Fibroblast of peridontal ligament (primary cell): ENCODE data around the gene ARHGAP20.
A peak's percentile ranks its signal among the peaks of the same experiment; 100 is the strongest.
"Not testable (repeated sequence)": the region's sequence is repeated elsewhere in the genome, so short reads cannot be mapped to it uniquely, and the experiment has no call there.

Experiments
- DNase-seq: peaks from one replicate; pipeline ENCODE4 v3.0.0-alpha.2; 2010; ENCODE audit errors: extremely low read depth

ARHGAP20 gene

DNA sequence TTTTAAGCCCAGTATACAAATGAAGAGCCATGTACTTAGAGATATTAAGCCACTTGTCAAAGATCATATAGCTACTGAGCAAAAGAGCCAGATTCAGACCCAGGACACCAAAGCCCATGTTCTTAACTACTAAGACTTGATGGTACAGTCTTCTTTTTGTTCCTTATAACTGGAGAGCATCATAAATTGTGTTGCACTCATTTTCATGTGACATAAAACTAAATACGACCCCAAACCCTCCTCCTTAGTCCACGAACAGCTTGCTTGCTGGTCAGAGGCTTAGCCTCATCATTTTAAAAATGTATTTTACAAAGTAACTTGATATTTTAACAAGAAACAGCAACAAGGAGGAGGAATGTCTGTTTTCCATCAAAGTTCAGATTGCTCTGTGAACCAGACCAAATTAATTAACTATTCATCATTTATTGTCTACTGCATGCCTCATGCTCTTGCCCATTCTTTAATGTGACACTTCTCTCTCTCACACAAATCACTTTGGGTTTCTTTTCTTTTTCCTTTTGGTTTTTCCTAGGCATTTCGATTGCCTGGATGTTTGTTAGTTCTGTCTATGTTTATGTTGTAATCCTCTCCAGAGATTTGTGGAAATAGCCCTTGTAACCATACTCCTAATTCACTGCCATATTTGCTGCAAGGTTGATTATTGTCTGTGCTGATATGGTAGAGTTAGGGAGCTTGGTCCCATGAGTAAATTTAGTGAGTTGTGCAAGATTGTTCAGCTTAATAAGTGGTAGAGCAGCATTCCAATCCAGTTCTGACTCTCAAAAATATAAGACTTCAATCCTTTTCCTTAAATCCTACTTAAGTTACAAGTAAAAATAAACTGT lies 8.4 kb upstream of the ARHGAP20 start:
- peak; percentile 92 for DNase-seq

DNA sequence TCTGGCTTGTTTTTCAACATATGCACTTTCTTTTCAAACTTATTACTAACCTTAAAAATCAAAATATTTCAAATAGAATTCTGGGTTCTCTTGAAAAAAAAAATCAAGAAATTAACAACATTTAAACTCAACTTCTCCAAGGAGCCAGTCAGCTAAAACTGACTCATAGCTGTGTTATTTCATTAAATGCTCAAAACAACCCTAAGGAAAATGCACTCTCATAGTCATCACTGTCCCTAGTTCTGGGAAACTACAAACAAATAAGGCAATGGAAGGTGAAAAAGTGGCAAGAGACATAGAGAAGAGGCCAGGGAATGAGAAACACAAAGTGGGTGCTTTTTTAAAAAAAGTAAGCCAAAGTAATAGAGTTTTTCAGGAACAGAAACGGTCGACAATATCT lies 4.1 kb upstream of the ARHGAP20 start:
- peak; percentile 36 for DNase-seq

DNA sequence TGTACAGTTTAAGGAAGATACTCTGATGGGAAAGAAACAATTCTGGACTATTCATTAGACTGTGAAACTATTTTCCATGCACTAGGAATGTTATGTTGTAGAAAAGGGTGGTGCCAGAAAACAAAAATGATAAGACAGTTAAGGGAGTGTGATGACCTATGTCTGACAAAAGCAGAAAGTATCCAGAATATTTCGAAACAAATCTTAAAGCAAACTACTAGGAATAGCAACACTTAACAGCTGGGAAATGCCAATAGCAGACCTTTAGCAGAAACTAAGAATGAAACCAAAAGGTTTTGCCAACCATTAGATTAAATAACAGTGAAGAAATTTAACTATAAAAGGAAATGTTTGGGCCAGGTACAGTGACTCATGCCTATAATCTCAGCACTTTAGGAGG lies 3.3 kb upstream of the ARHGAP20 start:
- DNase-seq: peak; percentile 67

DNA sequence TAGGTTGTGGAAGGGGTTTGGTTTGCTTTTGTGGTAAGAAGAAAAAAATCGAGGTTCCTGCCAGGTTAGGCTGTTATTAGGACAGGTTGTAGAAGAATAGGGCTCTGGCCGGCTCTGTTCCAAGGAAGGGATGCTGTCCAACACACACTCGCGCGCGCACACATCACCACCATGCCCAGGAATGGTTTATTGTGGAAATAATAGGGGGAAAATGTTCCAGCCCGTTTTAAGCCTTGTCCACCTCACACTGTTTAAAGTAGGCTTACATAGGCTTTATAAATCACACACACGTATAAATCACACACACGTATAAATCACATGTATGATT lies 1.2 kb upstream of the ARHGAP20 start:
- DNase-seq: no peak

DNA sequence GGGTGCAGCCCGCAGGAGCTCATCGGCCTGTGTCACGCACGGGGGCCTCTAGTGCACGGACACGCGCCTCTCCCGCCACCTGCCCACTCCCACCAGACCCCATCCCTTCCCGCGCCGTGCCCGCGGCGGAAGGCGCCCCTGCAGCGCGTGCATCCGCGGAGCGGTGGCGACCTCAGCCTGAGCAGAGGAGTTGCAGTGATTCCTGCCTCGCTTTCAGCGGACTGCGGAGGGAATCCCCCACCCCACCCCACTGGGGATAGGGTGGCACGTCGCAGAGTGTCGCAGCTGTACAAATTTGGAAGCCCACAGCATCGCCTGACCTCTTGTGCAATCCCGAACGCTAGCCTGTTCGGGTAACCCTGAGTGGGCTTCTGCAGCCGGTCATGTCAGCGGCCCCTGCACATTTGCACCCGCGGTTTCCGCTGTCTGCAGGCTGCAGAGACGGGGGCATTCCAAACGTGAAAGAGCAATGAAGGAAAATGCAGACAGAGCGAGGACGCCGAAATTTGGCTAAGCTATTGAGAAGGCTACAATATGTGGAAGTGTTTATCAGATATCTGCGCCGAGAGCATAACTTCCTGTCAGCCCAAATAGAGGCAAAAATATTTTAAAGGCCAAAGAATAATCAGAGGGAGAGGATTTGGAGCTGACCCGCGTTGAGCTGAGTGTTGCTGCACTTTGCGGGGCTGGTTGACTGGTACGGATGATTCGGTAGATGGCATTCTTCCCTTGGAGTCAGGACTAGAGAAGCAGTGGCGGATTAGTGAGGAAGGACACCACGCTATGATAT lies 617 bp upstream of the ARHGAP20 start:
- DNase-seq: peak; percentile 47

DNA sequence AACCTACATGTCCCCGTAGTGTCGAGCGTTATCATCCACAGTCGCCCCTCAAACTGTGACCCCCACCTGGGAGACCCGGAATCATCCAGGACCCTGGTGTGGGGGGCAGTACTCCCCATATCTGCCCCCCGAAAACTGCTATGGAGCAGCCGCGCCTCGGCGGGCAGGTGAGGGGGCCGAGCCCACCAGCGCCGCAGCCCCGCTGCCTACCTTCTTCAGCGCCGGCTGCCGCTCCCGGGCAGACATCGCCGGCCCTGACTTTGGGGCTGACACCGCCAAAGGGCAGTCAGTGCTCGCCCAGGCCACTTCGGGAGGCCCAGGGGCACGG lies 825 bp downstream of the ARHGAP20 start:
- no peak for DNase-seq

DNA sequence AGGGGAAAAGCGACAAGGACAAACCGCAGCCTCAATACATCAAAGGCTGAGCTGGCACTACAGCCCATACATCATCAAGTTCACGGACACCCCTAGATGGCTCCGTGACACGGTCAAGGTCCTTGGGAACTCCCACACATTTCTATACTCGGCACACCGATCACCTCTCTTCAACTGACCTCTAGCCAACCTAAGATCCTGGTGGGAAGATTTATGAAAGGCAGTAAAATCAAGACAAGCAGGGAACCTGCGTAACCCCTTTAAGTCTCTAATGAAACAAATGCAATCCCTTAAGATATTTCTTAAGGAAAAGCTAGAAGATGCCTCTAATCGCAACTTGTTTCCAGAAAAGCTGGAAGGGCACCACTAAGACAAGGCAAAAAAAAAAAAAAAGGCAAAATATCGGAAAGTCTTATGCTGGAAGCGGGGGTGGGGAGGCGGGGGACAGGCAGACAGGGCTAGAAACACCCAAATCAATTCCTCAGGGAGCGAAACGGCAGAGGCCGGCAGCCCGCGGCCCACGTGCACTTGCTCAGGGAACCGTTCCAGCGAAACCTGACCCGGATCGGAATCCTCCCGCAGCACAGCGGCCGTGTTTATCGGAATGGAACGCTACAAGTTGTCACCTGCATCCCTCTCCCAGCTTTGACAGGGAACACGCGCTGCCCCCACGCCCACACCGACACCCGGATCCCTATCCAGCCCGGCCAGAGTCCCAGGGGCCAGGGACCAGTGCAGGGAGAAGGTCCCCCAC lies 1.4 kb downstream of the ARHGAP20 start:
- DNase-seq: peak; percentile 9

DNA sequence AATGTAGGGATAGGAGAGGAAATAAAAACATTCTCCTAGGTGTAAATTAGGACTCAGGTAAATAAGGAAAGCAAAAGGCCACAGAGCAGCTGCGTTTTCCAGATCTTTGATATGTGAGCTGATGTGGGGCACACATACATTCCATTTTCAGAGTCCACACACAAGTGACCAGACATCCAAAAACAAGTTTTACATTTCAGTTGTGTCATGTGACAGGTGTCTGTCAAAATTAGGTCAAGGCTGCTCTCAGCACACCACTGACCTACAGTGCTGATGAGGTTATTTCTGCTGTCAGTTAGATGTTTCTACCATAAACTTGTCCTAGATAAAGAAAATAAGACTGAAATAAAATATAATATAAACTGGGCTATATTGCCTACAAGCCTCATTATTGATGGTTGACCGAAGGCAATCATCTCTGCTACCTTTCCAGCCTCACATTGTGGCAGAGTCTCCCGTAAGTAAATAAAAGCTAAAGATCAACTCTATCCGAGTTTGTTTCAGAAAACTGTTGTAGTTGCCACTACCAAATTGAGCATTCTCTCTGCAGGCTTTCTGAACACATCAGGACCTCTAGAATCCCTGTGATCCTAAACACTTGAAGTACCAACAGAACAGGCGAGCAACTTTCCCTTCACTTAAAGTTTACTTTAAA lies 7.9 kb downstream of the ARHGAP20 start:
- DNase-seq: no peak

DNA sequence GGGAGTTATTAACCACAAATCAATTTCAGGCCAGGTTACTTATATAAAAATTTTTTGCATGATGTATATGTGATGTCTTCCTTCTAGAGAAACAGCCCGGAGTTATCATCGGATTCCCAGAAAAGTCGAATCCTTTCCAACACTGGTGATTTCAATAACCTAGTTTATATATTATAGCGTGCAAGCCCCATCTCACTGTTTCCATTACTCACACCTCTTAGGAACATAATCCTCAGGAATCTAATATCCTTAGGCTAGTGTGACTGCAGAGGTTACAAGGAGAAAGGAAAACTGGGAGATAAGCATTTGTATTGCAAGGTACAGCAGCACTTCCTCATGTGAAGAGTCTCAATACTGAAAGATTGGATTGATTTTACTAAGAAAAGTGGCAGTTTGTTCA lies 20.3 kb downstream of the ARHGAP20 start:
- DNase-seq: no peak

DNA sequence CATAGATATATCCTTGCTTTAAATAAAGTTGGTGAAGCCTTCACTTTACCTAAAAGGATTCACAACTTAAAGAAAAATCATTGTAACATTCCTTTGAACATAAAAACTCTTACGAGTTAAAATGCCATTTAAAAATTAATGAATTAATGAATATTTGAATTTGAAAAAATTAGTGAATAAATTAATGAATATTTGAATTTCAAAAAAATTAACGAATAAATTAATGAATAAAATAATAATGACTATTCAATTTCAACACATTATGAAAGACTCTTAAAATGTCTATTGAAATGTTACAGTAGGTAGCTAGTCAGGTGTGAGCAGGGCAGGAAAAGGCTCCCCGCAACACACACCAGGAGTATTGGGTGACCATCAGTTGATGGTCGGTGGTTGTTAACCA lies 22.9 kb downstream of the ARHGAP20 start:
- no peak for DNase-seq

DNA sequence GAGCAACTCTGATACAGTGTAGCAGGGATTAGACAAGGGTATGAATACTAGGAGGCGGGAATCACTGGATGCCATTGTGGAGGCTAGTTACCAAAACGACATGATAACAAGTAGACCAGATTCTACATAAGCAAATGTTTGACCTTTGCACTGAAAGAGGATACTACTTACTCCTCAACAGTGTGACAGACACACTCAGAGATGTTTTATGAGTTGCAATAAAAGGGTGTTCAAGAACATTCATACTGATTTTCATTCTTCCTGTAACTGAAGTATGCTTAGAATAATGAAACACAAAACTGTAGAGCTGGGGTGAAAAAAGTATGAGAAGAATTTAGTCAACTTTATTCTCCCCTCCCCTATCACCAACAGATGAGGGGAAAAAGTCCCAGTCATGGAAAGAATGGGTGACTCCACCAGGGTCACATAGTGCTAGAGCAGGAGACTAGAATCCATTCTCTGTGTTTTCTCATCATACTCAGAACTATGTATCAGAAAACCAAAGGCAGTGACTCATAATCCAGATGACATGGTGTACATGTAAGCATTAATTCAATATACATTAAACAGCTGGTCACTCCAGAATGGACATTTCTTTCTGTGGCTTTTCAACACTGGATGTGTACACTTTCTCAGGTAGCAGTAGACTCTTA lies 32.8 kb downstream of the ARHGAP20 start:
- peak; percentile 18 for DNase-seq

DNA sequence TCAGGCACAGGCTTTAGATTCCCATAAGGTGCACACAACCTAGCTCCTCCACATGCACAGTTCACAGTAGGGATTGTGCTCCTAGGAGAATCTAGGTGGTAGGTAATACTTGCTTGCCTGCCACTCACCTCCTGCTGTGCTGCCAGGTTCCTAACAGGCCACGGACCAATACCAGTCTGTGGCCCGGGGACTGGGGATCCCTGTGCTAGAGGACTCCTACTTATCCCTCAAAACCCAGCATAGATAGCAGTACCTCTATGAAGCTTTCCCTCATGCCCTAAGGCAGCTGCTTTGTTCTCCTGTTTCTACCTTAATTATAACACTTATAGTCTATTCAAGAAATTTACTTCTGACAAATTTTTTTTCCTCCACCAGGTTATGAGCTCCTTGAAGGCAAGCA lies 36.7 kb downstream of the ARHGAP20 start:
- DNase-seq: no peak

DNA sequence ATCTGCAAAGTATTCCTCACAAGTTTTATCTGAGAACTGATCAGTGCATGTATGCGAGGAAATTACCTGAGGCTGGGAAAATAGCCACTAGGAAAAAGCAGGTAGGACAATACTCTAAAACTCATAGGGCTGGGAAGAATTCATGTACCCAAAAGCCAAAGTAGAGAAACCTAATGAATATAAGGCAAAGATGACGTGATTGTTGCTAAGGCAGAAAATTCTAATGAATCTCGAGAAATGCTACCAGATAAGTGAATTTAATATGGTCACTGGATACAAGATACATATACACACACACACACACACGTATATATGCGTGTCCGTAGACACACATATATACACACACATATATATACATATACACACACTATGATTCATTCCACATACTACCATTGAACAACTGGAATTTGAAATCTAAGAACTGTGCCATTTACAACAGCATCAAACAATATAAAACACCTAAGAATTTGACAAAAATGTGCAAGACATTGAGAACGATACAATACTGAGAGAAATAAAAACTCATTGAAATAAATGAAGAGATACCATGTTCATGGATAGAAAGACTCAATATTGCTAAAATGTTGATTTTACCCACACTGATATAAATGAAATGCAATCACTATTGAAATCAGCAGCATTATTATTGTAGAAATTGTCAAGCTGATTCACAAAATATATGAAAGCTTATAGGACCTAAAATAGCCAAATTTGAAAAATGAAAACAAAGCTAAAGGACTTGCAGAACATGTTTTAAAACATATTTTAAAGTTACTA lies 46.4 kb downstream of the ARHGAP20 start:
- DNase-seq: no peak

DNA sequence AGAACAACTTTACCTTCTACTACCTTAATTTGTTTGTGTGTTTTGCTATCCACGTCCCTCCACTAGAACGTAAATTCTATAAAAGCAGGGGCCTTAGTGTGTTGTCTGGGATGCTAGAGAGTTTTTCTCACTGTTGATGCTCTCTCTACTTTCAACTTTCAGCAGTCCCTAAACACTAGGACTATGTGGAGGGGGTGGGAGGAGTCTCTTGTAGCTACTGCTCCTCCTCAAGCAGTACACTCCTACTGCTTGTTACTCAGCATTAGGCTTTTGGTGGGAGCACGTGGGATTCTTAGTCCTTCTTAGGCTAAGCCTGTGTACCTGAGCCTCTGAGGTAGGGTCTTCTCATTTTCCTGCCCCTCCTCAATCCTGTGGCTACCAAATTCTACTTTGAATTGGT lies 56.3 kb downstream of the ARHGAP20 start:
- DNase-seq: no peak

DNA sequence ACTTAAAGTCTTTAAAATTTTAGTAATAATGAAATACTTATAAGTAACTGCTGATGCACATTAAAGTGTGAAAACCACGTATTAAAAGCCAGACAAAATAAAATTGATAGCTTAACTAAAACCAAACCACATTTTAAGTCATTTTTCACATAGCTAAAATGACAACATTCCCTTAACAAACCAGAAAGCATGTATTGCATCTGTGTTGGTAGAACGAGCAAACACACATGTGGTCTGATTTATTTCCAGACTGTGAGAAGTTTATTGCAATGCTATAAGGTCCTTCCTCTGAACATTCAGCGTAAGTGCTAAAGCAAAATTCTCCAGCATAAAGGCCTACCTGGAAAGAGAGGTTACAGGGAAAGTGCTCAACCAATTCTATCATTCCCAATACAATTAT lies 57.8 kb downstream of the ARHGAP20 start:
- peak; percentile 11 for DNase-seq

DNA sequence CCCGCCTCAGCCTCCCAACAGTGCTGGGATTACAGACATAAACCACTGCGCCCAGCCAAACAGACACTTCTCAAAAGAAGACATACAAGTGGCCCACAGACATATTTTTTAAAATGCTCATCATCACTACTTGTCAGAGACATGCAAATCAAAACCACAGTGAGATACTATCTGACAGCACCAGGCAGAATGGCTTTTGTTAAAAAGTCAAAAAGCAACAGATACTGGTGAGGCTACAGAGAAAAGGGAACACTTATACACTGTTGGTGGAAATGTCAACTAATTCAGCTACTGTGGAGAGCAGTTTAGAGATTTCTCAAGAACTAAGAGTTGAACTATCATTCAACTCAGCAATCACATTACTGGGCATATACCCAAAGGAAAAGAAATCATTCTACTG lies 67.0 kb downstream of the ARHGAP20 start:
- no peak for DNase-seq

DNA sequence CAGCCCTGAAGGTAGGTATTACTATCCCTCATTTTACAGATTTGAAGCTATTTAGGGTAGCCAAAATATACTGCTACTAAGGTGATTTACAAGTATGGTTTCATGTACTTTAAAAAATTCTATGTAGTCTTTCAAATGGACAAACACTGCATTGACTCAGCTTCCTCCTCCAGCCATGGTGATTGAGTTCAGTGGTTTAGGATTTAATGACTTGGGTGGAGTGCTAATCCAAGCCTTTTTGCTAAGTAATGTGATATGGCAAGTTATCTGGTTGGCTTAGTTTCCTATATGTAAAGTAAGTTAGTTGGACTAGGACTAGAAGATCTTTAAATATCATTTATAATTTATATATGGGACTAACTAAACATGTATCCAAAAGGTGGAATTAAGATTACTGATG lies 77.9 kb downstream of the ARHGAP20 start:
- no peak for DNase-seq

DNA sequence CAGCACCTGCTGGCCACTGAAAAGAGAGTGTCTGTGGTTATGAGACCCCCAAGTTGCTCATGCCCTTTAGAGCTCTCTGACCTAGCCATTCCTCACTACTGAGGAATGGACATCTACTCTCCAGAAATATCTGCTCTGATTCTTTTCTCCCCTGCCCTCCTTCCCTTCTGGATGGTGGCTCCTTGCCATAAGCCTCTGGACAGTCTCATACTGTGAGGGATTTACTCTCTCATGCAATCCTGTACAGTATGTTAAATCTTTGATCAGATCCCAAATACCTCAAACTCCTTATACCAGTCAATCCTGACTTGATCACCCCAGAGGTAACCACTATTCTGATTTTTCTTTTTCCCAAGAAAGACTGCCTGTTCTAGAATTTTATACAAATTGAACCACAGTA lies 80.7 kb downstream of the ARHGAP20 start:
- no peak for DNase-seq

DNA sequence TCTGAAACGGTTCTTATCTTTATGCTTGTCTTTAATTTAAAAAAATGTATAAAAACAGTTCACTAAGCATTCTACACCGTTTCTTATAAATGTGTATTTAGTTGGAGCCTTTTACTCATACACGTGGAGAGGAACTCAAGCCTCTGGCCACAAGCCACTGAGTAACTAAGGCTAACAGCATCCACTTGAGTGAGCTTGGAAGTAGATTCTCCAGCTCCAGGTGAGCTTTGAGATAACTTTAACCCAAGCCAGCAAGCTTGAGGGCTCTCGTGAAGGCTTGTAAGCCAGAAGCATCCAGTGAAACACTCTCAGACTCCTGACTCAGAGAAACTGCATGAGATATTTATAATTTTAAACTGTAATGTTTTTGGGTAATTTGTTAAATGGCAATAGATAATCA lies 82.6 kb downstream of the ARHGAP20 start:
- no peak for DNase-seq

DNA sequence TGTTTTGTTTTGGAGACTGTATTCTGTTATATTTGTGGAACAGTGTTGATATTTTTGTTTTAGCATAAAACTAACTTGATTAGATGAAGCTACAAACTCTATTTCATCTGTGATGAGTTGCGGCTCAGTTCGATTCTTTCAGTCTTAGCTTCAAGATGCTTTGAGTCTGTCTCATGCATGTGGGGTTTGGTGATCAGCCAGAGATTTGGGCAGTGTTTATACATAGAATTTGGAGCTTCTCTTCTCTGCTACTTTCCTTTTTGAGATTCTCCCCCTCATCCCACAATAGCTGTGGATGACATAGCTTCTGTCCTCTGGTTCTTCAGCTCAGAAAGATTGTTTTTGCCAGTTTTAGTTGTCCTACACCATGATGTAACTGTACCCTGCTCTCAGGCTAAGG lies 90.4 kb downstream of the ARHGAP20 start:
- peak; percentile 64 for DNase-seq

DNA sequence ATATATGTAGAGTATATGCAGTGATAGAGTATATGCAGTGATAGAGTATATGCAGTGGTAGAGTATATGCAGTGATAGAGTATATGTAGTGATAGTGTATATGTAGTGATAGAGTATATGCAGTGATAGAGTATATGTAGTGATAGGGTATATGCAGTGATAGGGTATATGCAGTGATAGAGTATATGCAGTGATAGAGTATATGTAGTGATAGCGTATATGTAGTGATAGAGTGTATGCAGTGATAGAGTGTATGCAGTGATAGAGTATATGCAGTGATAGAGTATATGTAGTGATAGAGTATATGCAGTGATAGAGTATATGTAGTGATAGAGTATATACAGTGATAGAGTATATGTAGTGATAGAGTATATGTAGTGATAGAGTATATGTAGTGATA lies 92.9 kb downstream of the ARHGAP20 start:
- not testable (repeated sequence) for DNase-seq
